Measurements from ENCODE around the gene MEF2A.

MEF2A gene

DNA sequence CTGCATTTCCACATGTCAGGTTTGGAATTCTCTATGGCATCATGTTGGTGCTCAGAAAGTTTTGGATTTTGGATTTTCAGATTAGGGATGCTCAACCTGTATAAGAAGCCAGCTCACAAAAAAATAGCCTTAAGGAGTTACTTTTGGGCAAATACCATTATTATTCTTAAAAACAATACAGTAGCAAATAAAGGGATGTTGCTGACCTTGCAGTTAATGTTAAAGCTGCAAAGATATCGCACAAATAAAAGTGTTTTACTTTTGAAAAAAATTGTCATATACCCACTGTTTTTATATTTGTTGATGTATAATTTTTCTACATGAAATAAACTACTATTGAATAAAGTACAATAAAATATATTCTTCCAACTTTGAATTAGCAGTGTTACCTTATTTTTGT is 107.3 kb downstream of the MEF2A start:
- H3K4me3 ChIP-seq (replicated peaks; ENCODE audit: low read depth, low read length): no peak overlapping the region
- TF ChIP-seq, protein P1, sequence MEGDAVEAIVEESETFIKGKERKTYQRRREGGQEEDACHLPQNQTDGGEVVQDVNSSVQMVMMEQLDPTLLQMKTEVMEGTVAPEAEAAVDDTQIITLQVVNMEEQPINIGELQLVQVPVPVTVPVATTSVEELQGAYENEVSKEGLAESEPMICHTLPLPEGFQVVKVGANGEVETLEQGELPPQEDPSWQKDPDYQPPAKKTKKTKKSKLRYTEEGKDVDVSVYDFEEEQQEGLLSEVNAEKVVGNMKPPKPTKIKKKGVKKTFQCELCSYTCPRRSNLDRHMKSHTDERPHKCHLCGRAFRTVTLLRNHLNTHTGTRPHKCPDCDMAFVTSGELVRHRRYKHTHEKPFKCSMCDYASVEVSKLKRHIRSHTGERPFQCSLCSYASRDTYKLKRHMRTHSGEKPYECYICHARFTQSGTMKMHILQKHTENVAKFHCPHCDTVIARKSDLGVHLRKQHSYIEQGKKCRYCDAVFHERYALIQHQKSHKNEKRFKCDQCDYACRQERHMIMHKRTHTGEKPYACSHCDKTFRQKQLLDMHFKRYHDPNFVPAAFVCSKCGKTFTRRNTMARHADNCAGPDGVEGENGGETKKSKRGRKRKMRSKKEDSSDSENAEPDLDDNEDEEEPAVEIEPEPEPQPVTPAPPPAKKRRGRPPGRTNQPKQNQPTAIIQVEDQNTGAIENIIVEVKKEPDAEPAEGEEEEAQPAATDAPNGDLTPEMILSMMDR (IDR thresholded peaks at IDR 0.05; ENCODE audit: low read length, missing control alignments): no peak
- no peak for DNase-seq (ENCODE audit: low read depth)

GRCh38 chr15:99674279-99674678 is 108.5 kb downstream of the MEF2A start:
- no peak for DNase-seq (ENCODE audit: low read depth)
- H3K4me3 ChIP-seq (replicated peaks; ENCODE audit: low read depth, low read length): no peak overlapping the region
- TF ChIP-seq, protein P1 (IDR thresholded peaks at IDR 0.05; ENCODE audit: low read length, missing control alignments): no peak

- DNase-seq (ENCODE audit: low read depth): no peak
Measured at GRCh38 chr15:99677540-99678134, 111.9 kb downstream of the MEF2A start.

DNA sequence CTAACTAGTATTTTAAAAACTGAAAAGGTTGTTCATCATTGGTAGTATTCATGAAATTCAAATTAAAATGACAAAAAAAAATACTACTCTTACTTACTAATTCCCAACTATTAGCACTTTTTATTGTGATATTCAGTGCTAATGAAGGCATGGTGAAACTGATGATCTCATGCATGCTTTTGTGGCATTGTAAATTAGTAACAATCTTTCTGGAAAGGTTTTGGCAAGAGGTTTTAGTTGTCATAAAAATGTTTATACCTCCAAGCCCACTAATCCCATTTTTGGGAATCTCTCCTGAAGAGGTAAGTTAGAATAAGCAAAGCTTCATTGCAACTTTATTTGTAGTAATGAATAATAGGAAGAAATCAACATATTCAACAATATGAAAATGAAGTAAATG is 114.5 kb downstream of the MEF2A start:
- no peak overlapping the region for H3K4me3 ChIP-seq (replicated peaks; ENCODE audit: low read depth, low read length)
- TF ChIP-seq, protein P1 (IDR thresholded peaks at IDR 0.05; ENCODE audit: low read length, missing control alignments): no peak
- no peak for DNase-seq (ENCODE audit: low read depth)

More at GRCh38 chr15:99677540-99678134, 111.9 kb downstream of the MEF2A start:
- H3K4me3 ChIP-seq (replicated peaks; ENCODE audit: low read depth, low read length): no peak overlapping the region
- TF ChIP-seq, protein P1 (IDR thresholded peaks at IDR 0.05; ENCODE audit: low read length, missing control alignments): no peak

- DNase-seq (ENCODE audit: low read depth): peak; percentile 7
- TF ChIP-seq, protein P1 (IDR thresholded peaks at IDR 0.05; ENCODE audit: low read length, missing control alignments): no peak
- no peak overlapping the region for H3K4me3 ChIP-seq (replicated peaks; ENCODE audit: low read depth, low read length)
Measured at GRCh38 chr15:99681990-99682389, 116.2 kb downstream of the MEF2A start.

GRCh38 chr15:99682455-99682854 is 116.7 kb downstream of the MEF2A start:
- DNase-seq (ENCODE audit: low read depth): peak; percentile 93
- H3K4me3 ChIP-seq (replicated peaks; ENCODE audit: low read depth, low read length): no peak overlapping the region
- TF ChIP-seq, protein P1 (IDR thresholded peaks at IDR 0.05; ENCODE audit: low read length, missing control alignments): no peak

- DNase-seq (ENCODE audit: low read depth): peak; percentile 66
- no peak overlapping the region for H3K4me3 ChIP-seq (replicated peaks; ENCODE audit: low read depth, low read length)
- TF ChIP-seq, protein P1 (IDR thresholded peaks at IDR 0.05; ENCODE audit: low read length, missing control alignments): no peak
Measured at GRCh38 chr15:99683000-99683670, 117.4 kb downstream of the MEF2A start.

All from fibroblast of pulmonary artery (primary cell).